Activated CD8-positive, alpha-beta memory T cell treated with anti-CD3 and anti-CD28 coated beads, Interleukin-2, amount 10 ng/mL, durations not matched to agents 7 days and 5 days (primary cell): ENCODE data around the gene BMP5. TPM values are rescaled to one million over a fixed set of nuclear protein-coding genes. Genes with fewer than 3 reads are reported as not detected.

Experiments used
- ATAC-seq: fragments of 150-1000 bp; cut with Tn5 transposase; one replicate; pipeline ENCODE4 v1.10.0; 2021; ENCODE audit warnings: moderate library complexity
- CTCF ChIA-PET: fragments of 350-600 bp; sonication (Branson Sonifier 250); formaldehyde crosslinking; loops from one replicate; lab custom pipeline; 2021; ENCODE audit warnings: antibody characterized with exemption; lab: Charles Lee
- DNase-seq: peaks from one replicate; pipeline ENCODE4 v3.0.0-alpha.2; 2020
- H3K27ac Mint-ChIP-seq: one replicate; pipeline ENCODE4 v1.8.0; 2021; ENCODE audit warnings: mild to moderate bottlenecking, mixed read lengths
- H3K27me3 Mint-ChIP-seq: one replicate; pipeline ENCODE4 v1.8.0; 2021; ENCODE audit warnings: mixed read lengths
- H3K36me3 Mint-ChIP-seq: one replicate; pipeline ENCODE4 v1.8.0; 2021; ENCODE audit warnings: mild to moderate bottlenecking, mixed read lengths
- H3K4me1 Mint-ChIP-seq: one replicate; pipeline ENCODE4 v1.8.0; 2021; ENCODE audit warnings: mixed read lengths
- H3K4me3 Mint-ChIP-seq: one replicate; pipeline ENCODE4 v1.8.0; 2021; ENCODE audit warnings: mild to moderate bottlenecking, moderate library complexity, mixed read lengths
- H3K9me3 Mint-ChIP-seq: one replicate; pipeline ENCODE4 v1.8.0; 2022; ENCODE audit warnings: low read depth, mixed read lengths
- total RNA-seq, 2 experiments: library from RNA; stranded (reverse); gene quantifications; one replicate each; pipeline ENCODE4 v1.2.3, GENCODE V29; 2021

The BMP5 gene
- total RNA-seq, 2 experiments from 2014 or later = not detected

DNA sequence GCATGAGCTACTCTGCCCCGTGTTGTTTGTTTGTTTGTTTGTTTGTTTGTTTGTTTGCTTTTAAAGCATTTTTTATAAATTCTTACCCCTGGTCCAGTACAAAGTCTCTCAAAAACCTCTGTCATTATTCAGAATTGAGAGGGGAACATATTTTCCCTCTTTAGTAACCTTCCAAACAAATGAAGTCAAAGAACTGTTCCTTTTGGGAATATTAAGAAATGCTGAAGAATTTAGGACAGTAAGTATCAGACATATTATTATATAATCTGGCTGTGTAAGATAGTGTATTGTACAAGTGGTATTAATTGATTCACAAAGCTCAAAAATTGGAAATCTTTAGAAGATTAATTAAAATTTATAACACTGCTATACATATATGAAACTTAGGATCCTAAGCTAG is 54.7 kb downstream of the BMP5 start:
- H3K27me3 Mint-ChIP-seq = no peaks in the 10 kb centered on the region
- ATAC-seq = no peak
- no peak for DNase-seq
- H3K36me3 Mint-ChIP-seq = no peaks in the 10 kb centered on the region
- H3K4me3 Mint-ChIP-seq = no peak overlapping the region
- CTCF ChIA-PET = no interaction called here
- H3K9me3 Mint-ChIP-seq = peaks cover 5% of the 10 kb centered on the region
- no peaks in the 10 kb centered on the region for H3K4me1 Mint-ChIP-seq
- no peak overlapping the region for H3K27ac Mint-ChIP-seq

DNA sequence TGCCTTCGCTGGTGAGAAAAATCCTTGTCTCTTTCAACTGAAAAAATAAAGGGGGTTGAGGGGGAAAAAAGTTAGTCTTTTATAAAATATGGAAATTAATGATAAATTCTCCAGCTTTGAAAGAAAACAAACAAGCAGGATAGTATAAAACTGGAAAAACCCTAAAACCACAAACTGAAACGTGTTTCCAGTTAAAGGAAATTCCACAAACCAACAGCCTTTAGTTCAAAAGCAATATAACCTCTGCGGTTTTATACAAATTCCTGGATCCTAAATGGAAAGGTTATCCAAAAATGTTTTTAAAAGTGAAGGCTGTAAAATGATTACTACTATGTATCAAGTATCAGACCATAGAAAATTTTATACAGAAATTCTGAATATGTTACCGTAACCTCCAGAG is 55.6 kb downstream of the BMP5 start:
- Mint-ChIP-seq H3K4me1 (no peaks in the 10 kb centered on the region), H3K9me3 (peaks cover 3% of the 10 kb centered on the region), H3K27ac (no peak overlapping the region), H3K27me3 (no peaks in the 10 kb centered on the region), H3K4me3 (no peak overlapping the region), H3K36me3 (no peaks in the 10 kb centered on the region)
- CTCF ChIA-PET = no interaction called here
- ATAC-seq = no peak
- no peak for DNase-seq

- Mint-ChIP-seq H3K9me3 (peaks cover 3% of the 10 kb centered on the region), H3K27me3 (no peaks in the 10 kb centered on the region), H3K36me3 (no peaks in the 10 kb centered on the region), H3K4me1 (no peaks in the 10 kb centered on the region), H3K27ac (no peak overlapping the region), H3K4me3 (no peak overlapping the region)
- ATAC-seq (no peak), DNase-seq (no peak)
- CTCF ChIA-PET = no interaction called here
Measured at GRCh38 chr6:55818482-55818881, 56.9 kb downstream of the BMP5 start.

- ATAC-seq (no peak), DNase-seq (no peak)
- H3K4me1 Mint-ChIP-seq = no peaks in the 10 kb centered on the region
- H3K27ac Mint-ChIP-seq = no peak overlapping the region
- H3K27me3 Mint-ChIP-seq = no peaks in the 10 kb centered on the region
- peaks cover 5% of the 10 kb centered on the region for H3K9me3 Mint-ChIP-seq
- no peak overlapping the region for H3K4me3 Mint-ChIP-seq
- H3K36me3 Mint-ChIP-seq = no peaks in the 10 kb centered on the region
- CTCF ChIA-PET = no interaction called here
Measured at GRCh38 chr6:55812509-55812908, 62.9 kb downstream of the BMP5 start.

DNA sequence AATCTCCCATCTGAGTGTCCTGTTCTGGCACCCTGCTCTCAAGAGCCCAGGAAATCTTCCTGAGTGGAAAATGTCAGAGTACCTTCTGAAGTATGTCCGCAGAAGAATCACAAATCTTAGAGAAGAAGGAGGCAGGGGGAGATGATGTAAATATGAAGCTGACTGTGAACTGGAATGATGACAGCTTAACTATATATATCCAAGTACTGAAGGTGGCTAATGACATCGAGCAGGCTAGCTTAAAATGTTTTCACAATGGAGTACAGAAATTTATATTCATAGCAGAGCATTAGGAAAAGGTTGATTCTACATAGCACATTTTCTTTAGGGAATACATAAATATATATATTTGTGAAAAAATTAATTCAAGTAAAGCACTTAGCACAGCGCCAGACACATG is 64.3 kb downstream of the BMP5 start:
- no peaks in the 10 kb centered on the region for H3K36me3 Mint-ChIP-seq
- ATAC-seq = no peak
- CTCF ChIA-PET = no interaction called here
- H3K4me3 Mint-ChIP-seq = no peak overlapping the region
- H3K4me1 Mint-ChIP-seq = no peaks in the 10 kb centered on the region
- no peaks in the 10 kb centered on the region for H3K27me3 Mint-ChIP-seq
- no peak overlapping the region for H3K27ac Mint-ChIP-seq
- H3K9me3 Mint-ChIP-seq = peaks cover 2% of the 10 kb centered on the region
- no peak for DNase-seq

GRCh38 chr6:55802259-55802658 is 73.1 kb downstream of the BMP5 start:
- CTCF ChIA-PET = no interaction called here

DNA sequence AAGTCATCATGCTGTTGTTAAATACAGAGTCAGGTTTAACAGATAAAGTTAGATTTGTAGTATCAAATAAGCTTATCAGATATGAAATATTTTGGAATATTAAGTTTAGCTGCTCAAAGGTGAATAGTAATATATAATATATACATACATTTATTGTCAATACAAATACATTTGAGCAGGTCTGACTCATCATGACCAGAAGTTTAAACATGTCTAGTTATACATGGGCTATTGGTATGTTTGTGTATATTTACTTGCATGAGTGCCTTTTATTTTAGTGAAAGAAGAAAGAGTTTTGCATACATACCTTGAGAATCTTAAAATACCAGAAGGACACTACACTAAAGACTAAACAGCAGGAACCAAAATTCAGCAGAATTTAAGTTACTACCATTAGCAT is 76.8 kb downstream of the BMP5 start:
- CTCF ChIA-PET = no interaction called here
- no peaks in the 10 kb centered on the region for H3K4me1 Mint-ChIP-seq

More at GRCh38 chr6:55802259-55802658, 73.1 kb downstream of the BMP5 start:
- Mint-ChIP-seq H3K27me3 (no peaks in the 10 kb centered on the region), H3K4me3 (no peak overlapping the region), H3K36me3 (no peaks in the 10 kb centered on the region), H3K27ac (no peak overlapping the region), H3K4me1 (no peaks in the 10 kb centered on the region), H3K9me3 (peaks cover 10% of the 10 kb centered on the region)
- no peak for ATAC-seq
- DNase-seq = no peak

GRCh38 chr6:55794136-55794812 is 81.1 kb downstream of the BMP5 start:
- Mint-ChIP-seq H3K36me3 (no peaks in the 10 kb centered on the region), H3K9me3 (peaks cover 8% of the 10 kb centered on the region), H3K4me1 (no peaks in the 10 kb centered on the region), H3K4me3 (no peak overlapping the region), H3K27ac (no peak overlapping the region), H3K27me3 (no peaks in the 10 kb centered on the region)
- CTCF ChIA-PET = no interaction called here
- ATAC-seq (no peak), DNase-seq (no peak)

More for the DNA sequence above, 76.8 kb downstream of the BMP5 start:
- no peak overlapping the region for H3K27ac Mint-ChIP-seq
- H3K27me3 Mint-ChIP-seq = no peaks in the 10 kb centered on the region
- H3K9me3 Mint-ChIP-seq = peaks cover 7% of the 10 kb centered on the region
- H3K36me3 Mint-ChIP-seq = no peaks in the 10 kb centered on the region
- no peak overlapping the region for H3K4me3 Mint-ChIP-seq
- DNase-seq = no peak
- ATAC-seq = no peak

DNA sequence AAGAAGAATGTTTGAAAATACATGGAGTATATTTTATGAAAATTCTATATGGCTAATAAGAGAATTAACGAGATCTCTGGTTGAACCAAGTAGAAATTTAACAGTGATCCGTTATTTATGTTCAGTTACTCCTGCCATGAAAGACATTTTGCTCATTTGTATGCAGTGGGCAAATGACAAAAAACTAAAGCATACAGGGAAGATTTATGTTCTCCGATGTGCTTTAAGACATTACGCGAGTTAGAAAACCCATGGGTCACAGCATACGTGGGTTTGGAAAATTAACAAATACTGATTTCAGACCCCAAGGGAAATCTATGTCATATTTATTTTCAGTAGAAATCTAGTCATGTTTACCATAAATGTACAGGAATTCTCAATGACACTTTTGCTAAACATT is 90.1 kb downstream of the BMP5 start:
- H3K4me1 Mint-ChIP-seq = no peaks in the 10 kb centered on the region

GRCh38 chr6:55782275-55782674 is 93.1 kb downstream of the BMP5 start:
- no peak overlapping the region for H3K27ac Mint-ChIP-seq
- CTCF ChIA-PET = no interaction called here
- no peak for DNase-seq
- ATAC-seq = no peak
- no peaks in the 10 kb centered on the region for H3K27me3 Mint-ChIP-seq
- no peaks in the 10 kb centered on the region for H3K36me3 Mint-ChIP-seq
- H3K4me1 Mint-ChIP-seq = no peaks in the 10 kb centered on the region
- no peak overlapping the region for H3K4me3 Mint-ChIP-seq
- H3K9me3 Mint-ChIP-seq = peaks cover 6% of the 10 kb centered on the region

More for the DNA sequence above, 90.1 kb downstream of the BMP5 start:
- CTCF ChIA-PET = no interaction called here
- no peaks in the 10 kb centered on the region for H3K36me3 Mint-ChIP-seq
- H3K9me3 Mint-ChIP-seq = peaks cover 1% of the 10 kb centered on the region
- no peaks in the 10 kb centered on the region for H3K27me3 Mint-ChIP-seq
- H3K27ac Mint-ChIP-seq = no peak overlapping the region
- DNase-seq (no peak), ATAC-seq (no peak)
- no peak overlapping the region for H3K4me3 Mint-ChIP-seq

DNA sequence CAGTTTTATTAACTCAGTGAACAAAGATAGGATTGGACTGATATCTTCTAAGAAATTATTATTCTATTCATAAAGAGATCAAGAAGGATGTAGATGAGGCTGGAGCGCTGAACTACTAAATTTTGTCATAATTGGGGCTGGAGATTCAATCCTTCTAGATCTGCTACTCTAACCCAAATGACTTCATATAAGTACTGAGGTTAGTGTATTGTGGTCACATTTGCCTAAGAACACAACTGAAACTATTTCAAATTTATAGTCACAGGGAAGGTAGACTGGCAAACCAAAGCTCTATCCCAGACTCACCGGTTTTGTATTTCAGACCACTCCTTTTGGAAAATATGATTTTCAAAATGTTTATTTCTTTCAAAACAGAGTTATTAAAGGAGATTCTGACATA is 96.7 kb downstream of the BMP5 start:
- H3K9me3 Mint-ChIP-seq = peaks cover 6% of the 10 kb centered on the region
- no peak overlapping the region for H3K27ac Mint-ChIP-seq
- DNase-seq (no peak), ATAC-seq (no peak)
- no peak overlapping the region for H3K4me3 Mint-ChIP-seq
- H3K27me3 Mint-ChIP-seq = no peaks in the 10 kb centered on the region
- CTCF ChIA-PET = no interaction called here
- H3K36me3 Mint-ChIP-seq = no peaks in the 10 kb centered on the region
- no peaks in the 10 kb centered on the region for H3K4me1 Mint-ChIP-seq

GRCh38 chr6:55777469-55777868 is 97.9 kb downstream of the BMP5 start:
- DNase-seq (no peak), ATAC-seq (no peak)
- CTCF ChIA-PET = no interaction called here
- Mint-ChIP-seq H3K36me3 (no peaks in the 10 kb centered on the region), H3K9me3 (peaks cover 6% of the 10 kb centered on the region), H3K4me3 (no peak overlapping the region), H3K27ac (no peak overlapping the region), H3K27me3 (no peaks in the 10 kb centered on the region), H3K4me1 (no peaks in the 10 kb centered on the region)

DNA sequence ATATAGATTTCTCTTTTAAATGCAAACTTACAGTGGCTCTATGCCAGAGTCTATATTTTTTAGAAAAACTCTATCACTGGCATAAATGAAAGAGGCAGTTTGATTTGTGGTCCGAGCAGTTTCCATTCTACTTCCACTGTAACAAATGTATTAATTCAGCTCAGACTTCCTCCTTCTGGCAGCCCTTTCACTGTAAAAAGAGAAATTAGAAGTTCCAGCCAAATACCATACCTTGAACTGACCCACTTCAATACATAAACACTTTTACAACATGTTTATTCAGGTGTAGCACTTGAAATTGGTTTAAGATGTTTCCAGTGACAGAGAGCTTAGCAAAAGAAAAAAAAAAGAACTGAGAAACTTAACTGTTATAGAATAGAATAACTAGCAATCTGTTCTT is 99.3 kb downstream of the BMP5 start:
- Mint-ChIP-seq H3K4me1 (no peaks in the 10 kb centered on the region), H3K4me3 (no peak overlapping the region), H3K27ac (no peak overlapping the region), H3K27me3 (no peaks in the 10 kb centered on the region), H3K9me3 (peaks cover 6% of the 10 kb centered on the region), H3K36me3 (no peaks in the 10 kb centered on the region)
- CTCF ChIA-PET = no interaction called here
- no peak for DNase-seq
- no peak for ATAC-seq

GRCh38 chr6:55775029-55775318 is 100.4 kb downstream of the BMP5 start:
- CTCF ChIA-PET = no interaction called here
- Mint-ChIP-seq H3K4me3 (no peak overlapping the region), H3K27ac (no peak overlapping the region), H3K27me3 (no peaks in the 10 kb centered on the region), H3K36me3 (no peaks in the 10 kb centered on the region), H3K4me1 (no peaks in the 10 kb centered on the region), H3K9me3 (peaks cover 8% of the 10 kb centered on the region)
- ATAC-seq = no peak
- no peak for DNase-seq
